ENCODE data around the gene SHROOM1. TPM values are rescaled to one million over a fixed set of nuclear protein-coding genes. Genes with fewer than 3 reads are reported as not detected.

SHROOM1 gene
- total RNA-seq, 2 experiments from 2014 or later = 0.60 to 2.4 TPM

- Histone ChIP-seq H3K27ac (ENCODE audit: low read depth, low read length, poor library complexity, severe bottlenecking) (no peak overlapping the region), H2AFZ (ENCODE audit: low read length) (no peak overlapping the region), H3K4me3 (ENCODE audit: low read depth, low read length, poor library complexity, severe bottlenecking) (no peak overlapping the region), H3K9me3 (ENCODE audit: low read length) (no peaks in the 10 kb centered on the region), H4K20me1 (ENCODE audit: insufficient read depth, low read length) (no peaks in the 10 kb centered on the region), H3K4me1 (ENCODE audit: insufficient read depth, low read length, poor library complexity, severe bottlenecking) (no peaks in the 10 kb centered on the region), H3K9me2 (ENCODE audit: insufficient read depth, low read length) (no peaks in the 10 kb centered on the region), H3K79me2 (ENCODE audit: insufficient read depth, low read depth, low read length) (no peaks in the 10 kb centered on the region), H3K36me3 (ENCODE audit: insufficient read depth, low read length) (no peaks in the 10 kb centered on the region), H3K4me2 (ENCODE audit: low read length) (no peak overlapping the region)
- ChIA-PET POLR2A (interaction anchor here (1.2 to 2.4 kb wide), 3 partner anchors 9 to 12 kb away, joined by 3 to 15 read pairs (median 7); partner anchors contain the start of genes GDF9 and UQCRQ), CTCF (ENCODE audit: unreplicated experiment) (interaction anchor here (1.1 to 1.2 kb wide), 2 partner anchors 9 to 481 kb away, joined by 3 read pairs; no protein-coding TSS in a partner anchor)
- TF ChIP-seq EZH2phosphoT487 (IDR thresholded peaks at IDR 0.05; ENCODE audit: borderline replicate concordance, low read depth, low read length) (no peak), CTCF (conservative IDR thresholded peaks at IDR 0.05; ENCODE audit: low read length) (no peak)
- intact Hi-C loops (cut with micrococcal nuclease; ENCODE audit: unreplicated experiment) = no loop called here
- no peak for DNase-seq (ENCODE audit: low spot score)
- no TSS peak for BruUV-seq (replicated peaks)
Observed at GRCh38 chr5:132854301-132854700, 23.9 kb upstream of the SHROOM1 start.

DNA sequence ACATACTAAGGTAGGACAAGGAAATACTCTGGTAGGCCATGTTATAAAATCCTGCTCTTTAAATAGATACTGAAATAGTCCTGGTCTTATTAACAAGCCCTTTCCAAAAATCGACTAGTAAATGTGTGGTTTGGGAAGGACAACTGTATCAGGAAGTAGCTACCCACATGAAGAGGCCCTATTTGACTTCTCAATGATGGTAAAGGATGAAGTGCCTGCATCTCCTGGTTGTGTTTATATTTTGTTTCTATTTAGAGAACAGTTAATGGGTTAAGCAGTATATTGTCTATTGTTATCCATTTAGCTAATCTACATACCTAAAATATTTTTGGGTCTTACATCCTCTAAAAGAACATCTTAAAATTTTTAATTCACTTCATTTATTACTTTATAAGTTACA, 23.3 kb upstream of the SHROOM1 start:
- H3K4me1 ChIP-seq (ENCODE audit: insufficient read depth, low read length, poor library complexity, severe bottlenecking) = no peaks in the 10 kb centered on the region
- no peaks in the 10 kb centered on the region for H3K79me2 ChIP-seq (ENCODE audit: insufficient read depth, low read depth, low read length)
- no TSS peak for BruUV-seq (replicated peaks)
- ChIA-PET CTCF (ENCODE audit: unreplicated experiment) (interaction anchor here (1.1 to 1.2 kb wide), 2 partner anchors 10 to 481 kb away, joined by 3 read pairs; no protein-coding TSS in a partner anchor), POLR2A (interaction anchor here (0.7 to 2.4 kb wide), 4 partner anchors 8 to 214 kb away, joined by 3 to 15 read pairs (median 6); partner anchors contain the start of genes GDF9 and UQCRQ)
- H2AFZ ChIP-seq (ENCODE audit: low read length) = no peak overlapping the region
- no peak overlapping the region for H3K27ac ChIP-seq (ENCODE audit: low read depth, low read length, poor library complexity, severe bottlenecking)
- no peak overlapping the region for H3K4me3 ChIP-seq (ENCODE audit: low read depth, low read length, poor library complexity, severe bottlenecking)
- H4K20me1 ChIP-seq (ENCODE audit: insufficient read depth, low read length) = no peaks in the 10 kb centered on the region
- no peaks in the 10 kb centered on the region for H3K9me2 ChIP-seq (ENCODE audit: insufficient read depth, low read length)
- no peak for DNase-seq (ENCODE audit: low spot score)
- TF ChIP-seq EZH2phosphoT487 (IDR thresholded peaks at IDR 0.05; ENCODE audit: borderline replicate concordance, low read depth, low read length) (no peak), CTCF (conservative IDR thresholded peaks at IDR 0.05; ENCODE audit: low read length) (no peak)
- no peaks in the 10 kb centered on the region for H3K36me3 ChIP-seq (ENCODE audit: insufficient read depth, low read length)
- intact Hi-C loops (cut with micrococcal nuclease; ENCODE audit: unreplicated experiment) = no loop called here
- no peaks in the 10 kb centered on the region for H3K9me3 ChIP-seq (ENCODE audit: low read length)
- H3K4me2 ChIP-seq (ENCODE audit: low read length) = no peak overlapping the region

- DNase-seq (ENCODE audit: low spot score) = no peak
- Histone ChIP-seq H3K79me2 (ENCODE audit: insufficient read depth, low read depth, low read length) (no peaks in the 10 kb centered on the region), H4K20me1 (ENCODE audit: insufficient read depth, low read length) (no peaks in the 10 kb centered on the region), H3K36me3 (ENCODE audit: insufficient read depth, low read length) (no peaks in the 10 kb centered on the region), H3K4me1 (ENCODE audit: insufficient read depth, low read length, poor library complexity, severe bottlenecking) (no peaks in the 10 kb centered on the region), H3K4me2 (ENCODE audit: low read length) (no peak overlapping the region), H3K9me3 (ENCODE audit: low read length) (no peaks in the 10 kb centered on the region), H3K9me2 (ENCODE audit: insufficient read depth, low read length) (no peaks in the 10 kb centered on the region), H3K27ac (ENCODE audit: low read depth, low read length, poor library complexity, severe bottlenecking) (no peak overlapping the region), H3K4me3 (ENCODE audit: low read depth, low read length, poor library complexity, severe bottlenecking) (no peak overlapping the region), H2AFZ (ENCODE audit: low read length) (no peak overlapping the region)
- TF ChIP-seq EZH2phosphoT487 (IDR thresholded peaks at IDR 0.05; ENCODE audit: borderline replicate concordance, low read depth, low read length) (no peak), CTCF (conservative IDR thresholded peaks at IDR 0.05; ENCODE audit: low read length) (no peak)
- CTCF ChIA-PET (ENCODE audit: unreplicated experiment) = interaction anchor here (1.1 kb wide), 1 partner anchor 482 kb away, joined by 3 read pairs; no protein-coding TSS in a partner anchor
- intact Hi-C loops (cut with micrococcal nuclease; ENCODE audit: unreplicated experiment) = no loop called here
- POLR2A ChIA-PET = interaction anchor here (0.7 to 2.4 kb wide), 4 partner anchors 8 to 214 kb away, joined by 3 to 15 read pairs (median 6); partner anchors contain the start of genes GDF9 and UQCRQ
- no TSS peak for BruUV-seq (replicated peaks)
Observed at GRCh38 chr5:132853323-132853722, 22.9 kb upstream of the SHROOM1 start.
